Activated T-cell treated with anti-CD3 and anti-CD28 coated beads, Interleukin-2, amount 50 U/mL, for 72 hours (primary cell): Measurements from ENCODE around the gene ADORA2B. TPM values are rescaled to one million over a fixed set of nuclear protein-coding genes. Genes with fewer than 3 reads are reported as not detected.
"Not testable (repeated sequence)": the region's sequence is repeated elsewhere in the genome, so short reads cannot be mapped to it uniquely, and the experiment has no call there.

ENCODE experiments used
- ATAC-seq, 2 donors: fragments of 150-1000 bp; cut with Tn5 transposase; replicated peaks in 1 of 2; 2 replicates each; pipeline ENCODE4 v1.10.0; 2021; ENCODE audit warnings: moderate library complexity in 2 of 2, mild to moderate bottlenecking in 1 of 2
- DNase-seq, 2 donors: peaks; one replicate each; pipeline ENCODE4 v3.0.0; 2021 to 2022; ENCODE audit warnings: mixed read lengths in 1 of 2
- H3K27ac Mint-ChIP-seq: one replicate; pipeline ENCODE4 v1.8.0; 2022; ENCODE audit warnings: mild to moderate bottlenecking, moderate library complexity, mixed read lengths
- H3K27me3 Mint-ChIP-seq: one replicate; pipeline ENCODE4 v1.8.0; 2022; ENCODE audit warnings: low read depth, mixed read lengths
- H3K36me3 Mint-ChIP-seq, 2 donors: one replicate each; pipeline ENCODE4 v1.8.0; 2022; ENCODE audit warnings: mixed read lengths in 2 of 2, mild to moderate bottlenecking in 1 of 2; ENCODE audit not compliant: insufficient read depth in 2 of 2
- H3K4me1 Mint-ChIP-seq: one replicate; pipeline ENCODE4 v1.8.0; 2022; ENCODE audit warnings: low read depth, mixed read lengths
- H3K4me3 Mint-ChIP-seq, 2 donors: one replicate each; pipeline ENCODE4 v1.8.0; 2022; ENCODE audit warnings: mild to moderate bottlenecking in 2 of 2, mixed read lengths in 2 of 2, moderate library complexity in 2 of 2
- H3K9me3 Mint-ChIP-seq, 2 donors: one replicate each; pipeline ENCODE4 v1.8.0; 2022; ENCODE audit warnings: mixed read lengths in 2 of 2
- total RNA-seq, 2 donors: library from RNA; stranded (reverse); gene quantifications; one replicate each; pipeline ENCODE4 v1.2.3, GENCODE V29; 2022

ADORA2B gene
- total RNA-seq, 2 donors from 2014 or later, result 0.76 to 1.2 TPM

- H3K27me3 Mint-ChIP-seq, result peaks cover 26% of the 10 kb centered on the region
- no peak overlapping the region for H3K4me3 Mint-ChIP-seq
- ATAC-seq, result no peak
- H3K27ac Mint-ChIP-seq, result no peak overlapping the region
- H3K36me3 Mint-ChIP-seq, result no peaks in the 10 kb centered on the region
- no peak for DNase-seq
- H3K4me1 Mint-ChIP-seq, result peaks cover 14% of the 10 kb centered on the region
- H3K9me3 Mint-ChIP-seq, result no peaks in the 10 kb centered on the region
Observed at GRCh38 chr17:15967706-15968399, 22.9 kb downstream of the ADORA2B start.

GRCh38 chr17:15969463-15969862 is 24.5 kb downstream of the ADORA2B start:
- Mint-ChIP-seq H3K27me3 (peaks cover 19% of the 10 kb centered on the region), H3K4me3 (no peak overlapping the region), H3K27ac (no peak overlapping the region), H3K9me3 (no peaks in the 10 kb centered on the region), H3K4me1 (peaks cover 14% of the 10 kb centered on the region), H3K36me3 (no peaks in the 10 kb centered on the region)
- no peak for ATAC-seq
- no peak for DNase-seq

- Mint-ChIP-seq H3K27ac (no peak overlapping the region), H3K4me1 (peaks cover 14% of the 10 kb centered on the region), H3K9me3 (no peaks in the 10 kb centered on the region), H3K36me3 (no peaks in the 10 kb centered on the region), H3K27me3 (peaks cover 14% of the 10 kb centered on the region), H3K4me3 (no peak overlapping the region)
- DNase-seq (no peak), ATAC-seq (no peak)
Observed at GRCh38 chr17:15970500-15970899, 25.6 kb downstream of the ADORA2B start.

GRCh38 chr17:15971098-15971678 is 26.3 kb downstream of the ADORA2B start:
- H3K4me1 Mint-ChIP-seq, result peaks cover 14% of the 10 kb centered on the region
- DNase-seq (no peak), ATAC-seq (no peak)
- H3K36me3 Mint-ChIP-seq, result no peaks in the 10 kb centered on the region
- no peak overlapping the region for H3K27ac Mint-ChIP-seq
- no peaks in the 10 kb centered on the region for H3K9me3 Mint-ChIP-seq
- peaks cover 14% of the 10 kb centered on the region for H3K27me3 Mint-ChIP-seq
- H3K4me3 Mint-ChIP-seq, result no peak overlapping the region

- Mint-ChIP-seq H3K4me1 (peaks cover 9% of the 10 kb centered on the region), H3K27ac (no peak overlapping the region), H3K4me3 (no peak overlapping the region), H3K27me3 (peaks cover 9% of the 10 kb centered on the region), H3K36me3 (peaks cover 0 to under 1% of the 10 kb centered on the region in 2 donors), H3K9me3 (no peaks in the 10 kb centered on the region)
- DNase-seq (no peak), ATAC-seq (no peak)
Observed at GRCh38 chr17:15971882-15972281, 27.0 kb downstream of the ADORA2B start.

GRCh38 chr17:15972497-15972951 is 27.6 kb downstream of the ADORA2B start:
- DNase-seq, result no peak
- Mint-ChIP-seq H3K4me1 (peaks cover 3% of the 10 kb centered on the region), H3K27me3 (peaks cover 8% of the 10 kb centered on the region), H3K9me3 (no peaks in the 10 kb centered on the region), H3K4me3 (no peak overlapping the region), H3K36me3 (peaks cover 0 to 2% of the 10 kb centered on the region in 2 donors), H3K27ac (no peak overlapping the region)
- ATAC-seq, result no peak

GRCh38 chr17:15973016-15973415 is 28.1 kb downstream of the ADORA2B start:
- DNase-seq, result no peak
- peaks cover 8% of the 10 kb centered on the region for H3K27me3 Mint-ChIP-seq
- no peak overlapping the region for H3K4me3 Mint-ChIP-seq
- no peak overlapping the region for H3K27ac Mint-ChIP-seq
- H3K36me3 Mint-ChIP-seq, result peaks cover 2 to 3% of the 10 kb centered on the region in 2 donors
- ATAC-seq, result no peak
- no peaks in the 10 kb centered on the region for H3K9me3 Mint-ChIP-seq
- H3K4me1 Mint-ChIP-seq, result no peaks in the 10 kb centered on the region

GRCh38 chr17:15973834-15974233 is 28.9 kb downstream of the ADORA2B start:
- Mint-ChIP-seq H3K27me3 (peaks cover 8% of the 10 kb centered on the region), H3K27ac (no peak overlapping the region), H3K4me1 (no peaks in the 10 kb centered on the region)

GRCh38 chr17:15977894-15978293 is 33.0 kb downstream of the ADORA2B start:
- no peak overlapping the region for H3K27ac Mint-ChIP-seq
- DNase-seq (no peak), ATAC-seq (no peak)
- peaks cover 10 to 11% of the 10 kb centered on the region in 2 donors for H3K36me3 Mint-ChIP-seq
- no peak overlapping the region for H3K4me3 Mint-ChIP-seq
- H3K9me3 Mint-ChIP-seq, result no peaks in the 10 kb centered on the region
- H3K27me3 Mint-ChIP-seq, result no peaks in the 10 kb centered on the region
- H3K4me1 Mint-ChIP-seq, result peaks cover 20% of the 10 kb centered on the region

More at GRCh38 chr17:15973834-15974233, 28.9 kb downstream of the ADORA2B start:
- Mint-ChIP-seq H3K4me3 (no peak overlapping the region), H3K36me3 (peaks cover 2 to 4% of the 10 kb centered on the region in 2 donors), H3K9me3 (no peaks in the 10 kb centered on the region)
- no peak for ATAC-seq
- DNase-seq, result no peak

- ATAC-seq, result no peak
- H3K36me3 Mint-ChIP-seq, result peaks cover 10 to 11% of the 10 kb centered on the region in 2 donors
- no peaks in the 10 kb centered on the region for H3K9me3 Mint-ChIP-seq
- H3K27ac Mint-ChIP-seq, result no peak overlapping the region
- no peak for DNase-seq
- H3K4me3 Mint-ChIP-seq, result no peak overlapping the region
- no peaks in the 10 kb centered on the region for H3K27me3 Mint-ChIP-seq
- peaks cover 20% of the 10 kb centered on the region for H3K4me1 Mint-ChIP-seq
Observed at GRCh38 chr17:15978606-15979005, 33.7 kb downstream of the ADORA2B start.

- not testable (repeated sequence) for H3K27me3 Mint-ChIP-seq, DNase-seq, H3K9me3 Mint-ChIP-seq, ATAC-seq, H3K4me3 Mint-ChIP-seq, H3K27ac Mint-ChIP-seq
- peaks cover 20% of the 10 kb centered on the region for H3K4me1 Mint-ChIP-seq
- peaks cover 10 to 11% of the 10 kb centered on the region in 2 donors for H3K36me3 Mint-ChIP-seq
Observed at GRCh38 chr17:15979013-15979412, 34.1 kb downstream of the ADORA2B start.

GRCh38 chr17:15981208-15981607 is 36.3 kb downstream of the ADORA2B start:
- peak overlapping the region; percentile 15 to 35 for H3K4me3 Mint-ChIP-seq
- peak; percentile 29 to 43 for DNase-seq

GRCh38 chr17:15981646-15982580 is 37.0 kb downstream of the ADORA2B start:
- no peak overlapping the region for H3K4me3 Mint-ChIP-seq

More at GRCh38 chr17:15981208-15981607, 36.3 kb downstream of the ADORA2B start:
- Mint-ChIP-seq H3K36me3 (peaks cover 10 to 14% of the 10 kb centered on the region in 2 donors), H3K27ac (no peak overlapping the region), H3K27me3 (no peaks in the 10 kb centered on the region), H3K9me3 (no peaks in the 10 kb centered on the region), H3K4me1 (peaks cover 20% of the 10 kb centered on the region)
- ATAC-seq, result peak; percentile 100

More at GRCh38 chr17:15981646-15982580, 37.0 kb downstream of the ADORA2B start:
- Mint-ChIP-seq H3K27ac (no peak overlapping the region), H3K36me3 (peaks cover 10 to 12% of the 10 kb centered on the region in 2 donors), H3K27me3 (no peaks in the 10 kb centered on the region), H3K9me3 (no peaks in the 10 kb centered on the region), H3K4me1 (peaks cover 20% of the 10 kb centered on the region)
- DNase-seq (no peak), ATAC-seq (peak in 1 of 2 donors; percentile 9)
